ENCODE data around the gene FAM216A.

- TF ChIP-seq POLR2A (IDR thresholded peaks at IDR 0.05) (no peak), CTCF (IDR thresholded peaks at IDR 0.05) (no peak)
These were observed 32.7 kb downstream of the FAM216A start for GRCh38 chr12:110501399-110501751.

All from vagina (tissue), 2 donors.